T-helper 9 cell (primary cell): ENCODE measurements around the gene AP5Z1.
A peak's percentile ranks its signal among the peaks of the same experiment; 100 is the strongest.

ENCODE experiments used
- DNase-seq: peaks from one replicate; pipeline ENCODE4 v3.0.0-alpha.2; 2020

AP5Z1 gene

DNA sequence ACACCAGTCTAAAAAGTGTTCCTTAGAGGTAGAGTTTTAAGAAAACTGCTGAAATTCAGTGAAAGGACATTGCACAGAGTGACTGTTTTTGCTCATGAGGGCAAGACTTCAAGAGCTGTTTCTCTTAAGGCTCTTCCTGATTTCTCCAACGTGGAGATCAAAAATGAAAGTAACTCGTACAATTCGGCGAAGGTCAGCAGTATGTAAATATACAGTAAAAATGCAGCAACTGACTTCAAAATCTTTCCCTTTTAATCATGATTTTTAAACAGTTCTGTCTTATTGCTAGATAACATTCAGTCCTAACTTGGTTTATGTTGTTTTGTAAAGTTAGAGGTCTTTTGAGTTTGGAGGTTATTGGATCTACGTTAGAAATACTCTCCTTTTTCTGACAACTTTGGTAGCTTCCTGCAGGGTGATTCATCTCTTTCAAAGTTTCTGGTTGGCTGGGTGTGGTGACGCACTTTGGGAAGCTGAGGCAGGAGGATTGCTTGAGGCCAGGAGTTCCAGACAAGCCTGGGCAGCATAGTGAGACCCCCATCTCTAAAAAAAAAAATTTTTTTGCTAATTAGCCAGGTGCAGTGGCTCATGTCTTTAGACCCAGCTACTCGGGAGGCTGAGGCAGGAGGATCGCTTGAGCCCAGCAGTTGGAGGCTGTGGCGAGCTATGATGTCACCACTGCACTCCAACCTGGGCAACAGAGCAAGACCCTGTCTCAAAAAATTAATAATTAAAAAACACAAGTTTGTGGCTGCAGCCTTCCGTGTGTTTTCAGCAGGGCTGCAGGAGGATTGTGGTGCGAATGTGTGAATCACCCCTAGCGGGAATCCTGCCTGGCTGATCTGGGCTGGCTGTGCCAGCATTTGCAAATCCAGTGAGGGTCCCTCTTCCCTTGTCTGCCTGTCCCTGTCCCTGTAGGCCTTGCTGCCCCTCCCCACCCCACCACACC, 29.2 kb upstream of the AP5Z1 start:
- DNase-seq = no peak

DNA sequence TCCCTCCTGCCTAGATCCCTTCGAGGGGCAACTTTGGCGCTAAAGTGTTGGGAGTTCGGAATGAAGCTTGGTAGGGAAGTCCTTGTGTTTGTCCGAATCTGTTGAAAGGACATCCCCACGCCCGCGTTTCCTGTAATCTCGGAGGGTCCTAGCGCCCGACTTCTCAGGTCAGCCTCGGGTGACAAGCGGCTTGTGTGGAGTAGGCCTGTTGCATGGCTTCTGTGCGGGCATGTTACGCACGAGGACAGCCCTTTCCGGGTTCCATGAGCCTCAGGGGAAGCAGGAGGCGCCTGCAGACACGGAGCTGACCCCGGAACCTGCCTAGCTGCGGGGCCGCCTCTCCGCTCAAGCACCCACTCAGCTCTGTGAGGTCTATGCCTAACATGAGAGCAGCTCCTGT, 28.4 kb upstream of the AP5Z1 start:
- no peak for DNase-seq

DNA sequence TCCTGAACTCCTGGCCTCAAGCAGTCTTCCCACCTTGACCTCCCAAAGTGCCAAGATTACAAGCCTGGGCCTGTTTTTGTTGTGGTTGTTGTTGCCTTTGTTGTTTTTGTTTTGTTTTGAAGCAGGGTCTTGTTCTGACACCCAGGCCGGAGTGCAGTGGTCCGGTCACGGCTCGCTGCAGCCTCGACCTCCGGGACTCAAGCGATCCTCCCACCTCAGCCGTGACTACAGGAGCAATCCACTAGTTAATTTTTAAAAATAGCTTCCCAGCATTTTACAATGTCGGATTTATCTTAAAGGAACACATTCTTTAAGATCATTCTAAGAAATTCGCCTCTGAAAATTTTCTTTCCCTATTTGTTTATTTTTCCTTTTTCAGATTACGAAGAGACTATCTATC, 27.7 kb upstream of the AP5Z1 start:
- no peak for DNase-seq

DNA sequence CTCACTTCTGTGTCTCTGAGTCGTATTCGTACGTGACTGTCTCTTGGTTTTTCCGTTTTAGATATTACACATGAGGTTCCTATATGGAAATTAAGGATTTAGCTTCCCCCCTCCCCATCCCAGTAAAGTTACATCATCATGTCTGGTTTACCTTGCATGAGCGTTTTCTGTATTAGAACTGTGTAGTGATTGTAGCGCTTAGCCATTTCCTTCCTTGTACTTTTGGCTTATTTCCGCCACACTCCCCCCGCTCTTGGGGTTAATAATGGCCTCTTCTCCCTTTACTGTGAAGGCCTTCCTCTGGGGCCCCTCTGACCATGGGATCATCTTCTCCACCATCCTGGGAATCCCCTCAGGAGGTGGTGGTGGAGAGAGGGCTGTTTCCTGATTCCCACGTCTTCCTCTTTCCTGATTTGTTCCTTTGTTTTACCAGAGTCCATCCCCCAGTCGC, 27.2 kb upstream of the AP5Z1 start:
- DNase-seq = no peak

DNA sequence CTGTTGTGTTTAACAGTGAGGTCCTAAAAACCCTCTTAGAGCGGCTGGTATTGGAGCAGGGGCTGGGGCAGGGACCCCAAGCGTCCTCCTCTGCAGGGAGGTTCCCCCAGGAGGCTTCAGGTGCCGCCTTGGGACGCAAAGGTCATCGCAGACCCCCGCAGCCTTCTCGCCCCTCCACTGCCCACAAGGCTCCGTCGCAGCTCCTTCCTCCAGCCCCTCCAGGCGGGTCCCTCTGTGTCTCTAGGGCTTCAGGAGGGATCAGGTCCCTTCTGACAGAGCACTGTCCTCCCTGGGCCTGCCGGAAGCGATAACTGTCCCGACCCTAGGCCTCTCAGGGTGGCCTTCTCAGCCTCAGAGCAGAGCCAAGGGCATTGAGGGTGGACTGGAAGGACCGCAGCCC, 26.1 kb upstream of the AP5Z1 start:
- no peak for DNase-seq

DNA sequence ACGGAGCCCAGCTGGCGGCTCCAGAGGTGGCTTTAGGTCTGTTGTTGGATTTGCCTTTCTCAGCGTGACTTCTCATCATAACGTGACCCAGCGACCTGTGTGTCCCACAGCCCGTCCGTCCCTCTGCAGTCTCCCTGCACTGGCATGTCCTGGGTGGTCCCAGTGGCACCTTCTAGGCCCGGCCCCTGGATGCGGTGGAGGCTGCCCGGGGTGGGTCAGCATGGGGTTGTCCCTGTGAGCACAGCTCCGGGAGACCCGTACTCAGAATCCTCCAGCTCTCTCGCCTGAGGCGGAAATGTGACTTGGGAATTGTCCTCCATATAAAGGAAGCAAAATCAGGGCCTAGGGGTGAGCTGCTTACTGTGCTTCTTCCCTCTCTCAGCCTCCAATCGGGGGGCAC, 25.6 kb upstream of the AP5Z1 start:
- no peak for DNase-seq

DNA sequence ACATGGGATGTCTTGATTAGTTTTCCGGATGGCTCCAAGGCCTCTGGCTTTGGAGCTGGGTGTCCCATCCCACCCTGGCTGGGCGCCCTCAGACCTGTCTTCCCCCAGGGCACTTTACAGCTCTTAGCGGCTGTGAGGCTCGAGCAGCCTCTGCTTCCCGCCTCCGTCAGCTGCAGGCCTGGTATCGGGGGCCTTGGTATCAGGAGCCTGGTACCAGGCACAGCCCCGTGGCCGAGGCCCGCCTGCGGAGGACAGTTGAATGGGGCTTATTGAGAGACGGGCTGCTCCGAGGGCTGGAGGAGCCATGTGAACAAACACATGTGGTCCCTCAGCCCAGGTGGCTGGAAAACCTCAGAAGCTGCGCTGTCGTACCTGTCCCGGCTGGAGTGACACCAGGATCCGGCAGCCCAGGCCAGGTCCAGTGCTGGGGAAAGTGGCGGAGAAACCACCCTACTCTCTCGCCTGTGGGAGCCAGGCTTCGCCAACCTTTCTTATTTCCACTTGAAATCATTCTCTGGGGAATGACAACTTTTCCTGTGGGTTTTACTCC, 23.9 kb upstream of the AP5Z1 start:
- DNase-seq = no peak

DNA sequence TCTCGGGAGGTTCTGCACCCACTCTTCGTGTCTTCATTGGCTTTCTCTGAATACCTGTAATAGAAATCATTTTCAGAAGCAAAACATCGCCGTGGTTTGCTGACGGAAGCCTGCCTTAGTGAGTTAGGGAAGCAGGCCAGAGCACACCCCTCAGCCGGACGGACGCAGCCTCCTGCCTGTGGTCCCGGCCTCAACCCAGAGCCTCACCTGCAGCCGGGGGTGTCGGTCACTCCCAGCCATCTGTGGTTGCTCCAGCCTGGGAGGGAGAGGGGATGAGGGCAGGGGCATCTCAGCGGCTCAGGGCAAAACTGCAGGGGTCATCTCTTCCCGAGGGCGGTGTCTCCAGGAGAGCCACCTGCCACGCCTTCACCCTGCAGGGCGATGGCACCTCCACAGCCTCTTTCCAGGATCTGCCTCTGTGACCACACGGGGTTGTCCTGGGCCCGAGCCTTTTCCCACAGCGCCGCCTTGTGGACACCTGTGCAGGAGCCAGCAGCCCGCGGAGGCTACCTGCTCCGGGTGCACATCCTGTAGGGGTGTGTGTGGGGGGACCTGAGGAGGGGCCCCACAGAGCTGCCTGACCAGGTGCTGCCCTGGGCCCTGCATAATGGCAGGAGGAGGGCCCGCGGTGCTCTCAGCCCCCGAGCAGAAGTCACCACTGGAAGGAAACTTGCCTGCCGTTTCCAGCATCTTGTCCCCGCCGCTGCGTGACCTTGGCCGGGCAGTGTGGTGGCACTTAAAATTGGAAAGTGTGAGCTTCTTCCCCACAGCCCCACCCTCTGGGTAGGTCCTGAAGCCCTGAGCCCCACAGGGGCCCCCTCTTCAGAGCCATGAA, 21.6 kb upstream of the AP5Z1 start:
- DNase-seq = peak; percentile 92

DNA sequence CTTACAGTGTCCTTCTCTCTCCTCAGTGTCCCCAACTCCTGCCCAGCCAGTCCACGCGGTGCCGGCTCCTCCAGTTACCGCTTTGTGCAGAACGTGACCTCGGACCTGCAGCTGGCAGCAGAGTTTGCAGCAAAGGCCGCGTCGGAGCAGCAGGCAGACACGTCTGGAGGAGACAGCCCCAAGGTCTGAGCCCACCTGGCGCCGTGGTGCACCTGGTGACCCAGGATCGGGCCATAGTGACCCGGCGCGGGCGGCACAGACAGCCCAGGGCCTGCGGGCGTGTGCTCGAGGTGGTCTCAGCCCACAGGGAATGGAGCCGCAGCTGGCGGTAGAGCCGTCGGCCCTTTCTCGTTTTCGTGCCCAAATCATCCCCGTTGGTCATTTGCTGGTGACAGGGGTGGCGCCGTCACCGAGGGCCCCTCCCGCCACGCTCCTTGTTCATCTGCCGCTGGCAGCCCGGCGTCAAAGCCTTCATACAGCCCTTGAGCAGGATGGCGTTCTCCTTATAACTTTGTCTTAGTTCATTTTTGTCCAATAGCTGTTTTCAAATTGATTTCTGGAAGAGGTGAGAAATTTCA, 20.9 kb upstream of the AP5Z1 start:
- DNase-seq = no peak

DNA sequence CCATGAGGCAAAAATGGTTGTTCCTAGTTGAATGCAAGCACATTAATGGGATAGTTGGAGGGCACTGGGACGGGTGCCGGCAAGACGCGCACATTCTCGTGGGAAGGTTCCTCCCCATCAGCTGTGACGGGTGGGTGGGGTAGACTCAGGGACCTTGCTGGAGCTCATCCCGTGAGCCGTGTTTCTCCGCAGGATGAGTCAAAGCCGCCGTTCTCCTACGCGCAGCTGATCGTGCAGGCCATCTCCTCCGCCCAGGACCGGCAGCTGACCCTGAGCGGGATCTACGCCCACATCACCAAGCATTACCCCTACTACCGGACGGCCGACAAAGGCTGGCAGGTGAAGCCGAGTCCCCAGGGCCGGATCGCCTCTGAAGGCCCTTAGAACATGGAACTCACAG, 20.4 kb upstream of the AP5Z1 start:
- DNase-seq = no peak

DNA sequence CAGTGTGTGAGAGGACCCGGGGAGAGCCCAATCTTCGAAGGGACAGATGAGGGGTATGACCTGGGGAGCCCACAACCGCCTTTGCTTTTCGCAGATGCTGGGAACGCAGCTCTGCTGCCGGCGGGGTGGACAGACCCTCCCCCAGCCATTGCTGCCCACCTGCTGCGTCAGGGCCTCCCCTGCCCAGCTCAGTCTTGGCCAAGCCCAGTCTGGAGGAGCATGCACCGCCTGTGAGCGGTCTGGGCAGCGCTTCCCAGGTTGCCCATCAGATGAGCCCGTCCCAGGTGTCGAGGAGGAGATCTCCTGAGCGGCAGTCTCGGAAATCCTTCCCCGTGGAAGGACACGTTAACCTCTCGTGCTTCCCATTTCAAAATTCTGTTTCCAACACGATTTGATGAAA, 17.3 kb upstream of the AP5Z1 start:
- no peak for DNase-seq

DNA sequence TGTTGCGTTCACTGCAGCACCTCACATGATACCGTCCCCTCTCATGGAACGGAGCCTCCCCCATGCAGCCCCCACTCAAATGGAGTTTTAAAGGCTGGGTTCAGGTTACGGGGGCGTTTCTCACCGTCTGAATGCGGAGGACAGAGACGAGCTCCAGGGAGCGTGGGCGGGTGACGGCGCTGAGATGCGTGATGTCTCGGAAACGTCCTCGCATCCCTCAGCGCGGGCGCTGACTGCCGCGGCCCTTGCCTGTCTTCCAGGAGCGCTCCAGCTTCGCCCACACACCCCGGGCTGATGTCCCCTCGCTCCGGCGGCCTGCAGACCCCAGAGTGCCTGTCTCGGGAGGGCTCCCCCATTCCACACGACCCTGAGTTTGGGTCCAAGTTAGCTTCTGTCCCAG, 16.6 kb upstream of the AP5Z1 start:
- no peak for DNase-seq

DNA sequence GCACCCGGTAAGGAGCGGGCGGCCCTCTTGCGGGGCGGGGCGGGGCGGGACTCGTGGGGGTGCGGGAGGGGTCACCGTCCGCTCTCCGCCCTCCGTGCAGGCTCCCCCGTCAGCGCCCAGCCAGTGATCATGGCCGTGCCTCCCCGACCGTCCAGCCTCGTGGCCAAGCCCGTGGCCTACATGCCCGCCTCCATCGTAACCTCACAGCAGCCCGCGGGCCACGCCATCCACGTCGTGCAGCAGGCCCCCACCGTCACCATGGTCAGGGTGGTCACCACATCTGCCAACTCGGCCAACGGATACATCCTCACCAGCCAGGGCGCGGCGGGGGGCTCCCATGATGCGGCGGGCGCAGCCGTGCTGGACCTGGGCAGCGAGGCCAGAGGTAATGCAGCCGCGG, 16.2 kb upstream of the AP5Z1 start:
- DNase-seq = no peak

DNA sequence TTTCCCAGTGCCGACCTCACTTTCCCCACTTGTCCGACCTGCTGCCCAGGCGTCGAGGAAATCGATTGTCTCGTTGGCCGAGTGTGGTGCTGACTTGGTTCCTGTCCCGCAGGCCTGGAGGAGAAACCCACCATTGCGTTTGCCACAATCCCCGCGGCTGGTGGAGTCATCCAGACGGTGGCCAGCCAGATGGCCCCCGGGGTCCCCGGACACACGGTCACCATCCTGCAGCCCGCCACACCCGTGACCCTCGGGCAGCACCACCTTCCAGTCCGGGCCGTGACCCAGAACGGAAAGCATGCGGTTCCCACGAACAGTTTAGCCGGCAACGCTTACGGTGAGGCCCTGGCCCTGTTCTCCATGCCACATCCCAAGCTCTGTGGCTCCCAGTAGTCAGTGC, 14.5 kb upstream of the AP5Z1 start:
- no peak for DNase-seq

DNA sequence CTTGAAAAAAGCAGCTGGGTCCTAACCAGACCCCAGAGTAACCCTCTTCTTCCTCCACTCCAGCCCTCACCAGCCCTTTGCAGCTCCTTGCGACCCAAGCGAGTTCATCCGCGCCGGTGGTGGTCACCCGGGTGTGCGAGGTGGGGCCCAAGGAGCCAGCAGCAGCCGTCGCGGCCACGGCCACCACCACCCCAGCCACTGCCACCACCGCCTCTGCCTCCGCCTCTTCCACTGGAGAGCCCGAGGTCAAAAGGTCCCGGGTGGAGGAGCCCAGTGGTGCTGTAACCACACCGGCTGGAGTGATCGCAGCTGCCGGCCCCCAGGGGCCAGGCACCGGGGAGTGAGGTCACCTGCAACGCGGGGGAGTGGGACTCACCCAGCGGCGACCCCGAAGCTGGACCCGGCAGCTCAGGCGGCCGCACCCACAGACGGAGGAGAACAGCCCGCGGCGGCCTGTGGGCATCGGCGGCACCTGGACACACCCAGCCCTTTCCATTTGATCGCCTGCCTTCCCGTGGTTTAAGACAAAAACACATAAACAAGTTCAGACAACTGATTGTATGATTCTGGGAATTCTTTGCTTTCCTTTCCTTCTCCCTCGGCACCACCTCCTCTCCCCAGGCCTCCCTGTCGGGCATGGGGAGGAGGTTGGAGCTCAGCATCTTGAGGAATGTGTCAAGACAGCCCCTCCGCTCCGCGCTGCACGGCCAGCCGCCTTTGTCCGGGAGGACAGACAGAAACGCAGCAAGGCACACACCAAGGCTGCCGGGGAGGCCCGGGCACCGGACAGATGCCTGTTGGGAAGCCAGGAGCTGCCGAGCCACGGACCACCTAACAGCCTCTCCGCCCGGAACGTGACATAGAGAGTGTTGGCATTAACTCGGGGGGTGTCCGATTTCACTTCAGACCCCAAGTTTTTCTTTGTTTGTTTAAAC, 13.0 kb upstream of the AP5Z1 start:
- DNase-seq = no peak

DNA sequence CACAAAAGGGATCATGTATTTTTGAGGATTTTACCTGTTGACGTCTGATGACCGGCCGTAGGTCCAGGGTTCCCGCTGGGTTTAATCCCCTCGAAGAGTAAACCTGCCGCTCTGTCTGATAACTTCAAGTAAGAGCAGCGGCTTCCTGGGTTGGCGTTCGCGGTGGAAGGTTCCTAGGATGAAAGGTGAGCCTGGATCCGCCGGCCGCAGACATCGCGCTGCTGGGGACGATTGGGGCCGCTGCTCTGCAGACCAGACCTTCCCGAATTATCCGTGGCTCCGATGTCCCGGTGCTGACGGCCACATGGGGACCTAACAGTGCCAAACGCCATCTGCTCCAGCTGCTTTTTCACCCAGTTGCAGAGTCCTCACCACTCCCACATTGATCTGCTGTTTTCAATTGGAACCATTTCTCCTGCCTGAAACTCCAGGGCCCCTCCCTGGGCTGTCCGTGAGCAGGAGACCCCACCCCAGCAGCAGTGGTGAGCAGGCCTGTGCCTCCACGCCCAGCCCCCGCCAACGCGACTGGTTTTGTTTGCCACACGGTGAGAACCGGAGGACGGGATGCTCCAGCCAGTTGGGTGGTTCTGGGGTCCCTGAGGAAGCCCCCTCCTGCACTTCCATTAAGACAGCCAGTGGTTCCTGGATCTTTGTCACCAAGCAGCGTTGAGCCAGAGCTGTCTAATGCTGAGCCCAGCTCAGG, 12.2 kb upstream of the AP5Z1 start:
- no peak for DNase-seq

DNA sequence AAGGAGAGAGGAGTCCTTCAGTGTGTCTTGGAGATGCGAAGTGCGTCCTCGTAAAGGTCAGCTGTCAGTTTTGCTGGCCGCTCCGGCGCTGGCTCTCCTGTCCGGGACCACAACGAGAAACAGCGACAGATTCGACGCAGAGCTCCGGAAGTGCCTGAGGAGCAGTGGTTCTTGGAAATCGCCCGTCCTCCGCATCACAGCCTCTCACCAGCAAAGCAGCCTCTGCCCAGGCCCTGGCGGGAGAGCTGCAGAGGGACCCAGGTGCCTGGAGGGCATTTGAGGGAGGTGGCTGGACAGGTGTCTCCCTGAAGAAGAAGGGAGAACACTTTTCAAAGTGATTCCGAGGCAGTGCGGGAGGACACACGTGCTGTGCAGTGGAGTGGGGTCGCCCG, 11.6 kb upstream of the AP5Z1 start:
- no peak for DNase-seq

DNA sequence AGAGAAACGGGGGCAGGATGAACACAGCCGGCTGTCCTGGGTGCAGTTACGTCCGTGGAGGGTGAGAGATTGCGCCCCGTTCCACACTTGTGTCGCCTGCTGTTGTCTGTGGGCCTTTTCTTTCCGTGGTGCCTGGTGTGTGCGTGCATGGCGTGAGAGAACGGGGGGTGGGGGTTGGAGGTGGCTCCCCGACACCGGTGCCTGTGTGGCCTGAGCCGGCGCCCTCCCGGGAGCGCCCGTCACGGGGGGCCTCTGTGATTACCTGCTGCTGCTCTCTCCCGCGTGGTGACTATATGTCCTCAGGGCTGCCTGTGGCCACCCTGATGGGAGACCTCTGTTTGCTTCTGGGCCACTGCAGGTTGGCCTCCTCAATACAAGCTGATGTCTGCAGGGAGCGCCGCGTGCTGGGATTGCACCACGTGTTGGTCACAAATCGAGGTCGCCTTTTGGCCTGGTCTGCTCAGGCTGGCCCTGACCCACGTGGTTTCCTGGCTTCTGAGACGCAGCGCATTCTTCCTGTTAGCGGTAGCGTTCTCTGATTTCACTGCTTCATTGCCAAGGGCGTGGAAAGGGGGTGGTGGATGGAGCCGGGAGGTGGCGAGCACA, 10.9 kb upstream of the AP5Z1 start:
- no peak for DNase-seq

DNA sequence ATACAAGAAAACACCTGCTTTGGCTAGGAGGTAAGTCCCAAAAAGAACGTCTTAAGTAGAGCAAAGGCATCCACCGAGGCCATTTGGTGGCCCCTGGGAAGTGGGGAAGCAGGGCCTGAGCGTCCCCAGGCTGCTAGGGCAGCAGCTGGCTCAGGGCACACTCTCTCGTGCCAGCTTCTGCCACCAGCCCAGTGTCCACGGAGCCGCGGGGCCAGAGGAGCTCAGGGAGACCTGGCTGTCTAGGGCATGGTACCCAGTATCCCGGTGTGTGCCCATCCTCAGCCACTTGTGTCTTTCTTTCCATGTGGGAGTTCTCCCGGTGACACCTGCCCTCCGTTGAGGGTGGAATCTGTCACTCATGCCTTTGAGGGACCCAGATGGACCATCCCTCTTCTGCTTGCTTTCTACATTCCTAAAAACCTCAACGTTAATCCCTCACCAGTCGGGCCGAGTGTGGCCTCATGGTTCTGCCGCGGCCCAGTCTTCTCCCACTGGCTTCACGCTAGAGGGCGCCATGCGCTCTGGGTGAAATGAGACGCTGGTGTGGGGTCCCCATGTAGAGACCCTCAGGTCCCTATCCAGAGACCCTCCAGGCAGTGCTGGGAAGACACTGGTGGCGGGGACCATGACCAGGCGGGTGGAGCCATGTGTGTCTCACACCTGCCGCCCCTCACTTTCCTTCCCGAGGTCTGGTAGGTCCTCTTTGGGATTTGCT, 9.5 kb upstream of the AP5Z1 start:
- no peak for DNase-seq
